Mesenteric fat pad (tissue), 1 donor: ENCODE results near the gene SCIMP. TPM values are rescaled to one million over a fixed set of nuclear protein-coding genes. Genes with fewer than 3 reads are reported as not detected.
"Not testable (repeated sequence)": the region's sequence is repeated elsewhere in the genome, so short reads cannot be mapped to it uniquely, and the experiment has no call there.

Experiments used
- DNase-seq: peaks from one replicate; pipeline ENCODE4 v3.0.0-alpha.2; 2020; ENCODE audit warnings: low spot score
- total RNA-seq: library from RNA; stranded (reverse); fragmentation: NEBNext Ultra II Directional; extraction: Animal tissue kit (Norgen Biotek cat#: 25700); gene quantifications from one replicate; pipeline ENCODE4 v1.2.1, GENCODE V29; 2021
- donor health status: DM: yes; HTN: yes; CAD: no.

Gene SCIMP
- total RNA-seq, 1 donor from 2014 or later, result 7.6 TPM

- peak; percentile 98 for DNase-seq
Observed at GRCh38 chr17:5191541-5192417, 42.9 kb downstream of the SCIMP start, which contains the start of gene ZNF594. ZNF594 (minus strand) TSS chr17:5191868; CDS start chr17:5184256, 7,612 bp downstream.

GRCh38 chr17:5184288-5184687 lies 50.4 kb downstream of the SCIMP start:
- no peak for DNase-seq

- DNase-seq, result no peak
Observed at GRCh38 chr17:5183410-5183793, 51.3 kb downstream of the SCIMP start.

- no peak for DNase-seq
Observed at GRCh38 chr17:5182597-5183409, 51.9 kb downstream of the SCIMP start.

- DNase-seq, result no peak
Observed at GRCh38 chr17:5181509-5182305, 53.0 kb downstream of the SCIMP start.

- no peak for DNase-seq
Observed at GRCh38 chr17:5179003-5179402, 55.7 kb downstream of the SCIMP start.

- not testable (repeated sequence) for DNase-seq
Observed at GRCh38 chr17:5175027-5175426, 59.6 kb downstream of the SCIMP start.

GRCh38 chr17:5165791-5166564 lies 68.7 kb downstream of the SCIMP start:
- DNase-seq, result not testable (repeated sequence)

- no peak for DNase-seq
Observed at GRCh38 chr17:5164436-5164835, 70.2 kb downstream of the SCIMP start.

- not testable (repeated sequence) for DNase-seq
Observed at GRCh38 chr17:5161793-5162192, 72.9 kb downstream of the SCIMP start.

- not testable (repeated sequence) for DNase-seq
Observed at GRCh38 chr17:5160702-5161101, 74.0 kb downstream of the SCIMP start.

Other genes starting within 250 kb of the SCIMP start
- 53.8 TPM for gene CAMTA2, start 247.2 kb downstream of the SCIMP start, total RNA-seq
- gene INCA1, start 237.3 kb downstream of the SCIMP start, total RNA-seq, result 0.71 TPM
- gene KIF1C, start 236.9 kb downstream of the SCIMP start, total RNA-seq, result 213 TPM
- gene SLC52A1, start 199.4 kb downstream of the SCIMP start, total RNA-seq, result 0.22 TPM
- gene ZFP3, start 156.4 kb downstream of the SCIMP start, total RNA-seq, result 4.2 TPM
- 4.6 TPM for gene ZNF232, start 123.0 kb downstream of the SCIMP start, total RNA-seq
- gene USP6, start 118.8 kb downstream of the SCIMP start, total RNA-seq, result 0.26 TPM
- 2.8 TPM for gene ZNF594, start 43.0 kb downstream of the SCIMP start, total RNA-seq
- 65.7 TPM for gene RABEP1, start 47.4 kb upstream of the SCIMP start, total RNA-seq
- 59.5 TPM for gene NUP88, start 184.8 kb upstream of the SCIMP start, total RNA-seq
- 32.1 TPM for gene RPAIN, start 185.3 kb upstream of the SCIMP start, total RNA-seq
- 110 TPM for gene C1QBP, start 204.3 kb upstream of the SCIMP start, total RNA-seq
- 14.5 TPM for gene DHX33, start 234.1 kb upstream of the SCIMP start, total RNA-seq